ENCODE measurements around the gene KEAP1. TPM values are rescaled to one million over a fixed set of nuclear protein-coding genes. Genes with fewer than 3 reads are reported as not detected.
"Not testable (repeated sequence)": the region's sequence is repeated elsewhere in the genome, so short reads cannot be mapped to it uniquely, and the experiment has no call there.

KEAP1 gene
- total RNA-seq, 1 donor from 2014 or later: 74.5 TPM

GRCh38 chr19:10543420-10544241, 40.5 kb upstream of the KEAP1 start, which contains the start of gene ATG4D:
Gene ATG4D (plus strand): TSS chr19:10543904. CDS start chr19:10544091, 187 bp downstream.
- intact Hi-C loops (cut with micrococcal nuclease): no loop called here
- H3K4me3 ChIP-seq: peak within 1 kb of the TSS; percentile 87
- no peaks in the 10 kb centered on the region for H3K9me3 ChIP-seq (replicated peaks)
- DNase-seq: peak; percentile 81
- H3K27me3 ChIP-seq (ENCODE audit: low read depth): peaks cover 5% of the 10 kb centered on the region
- H3K4me1 ChIP-seq: peaks cover 30% of the 10 kb centered on the region
- H3K36me3 ChIP-seq: peaks cover 24% of the 10 kb centered on the region
- TF ChIP-seq CTCF (IDR thresholded peaks at IDR 0.05; ENCODE audit: borderline replicate concordance): no peak
- H3K27ac ChIP-seq (replicated peaks): peak within 1 kb of the TSS; percentile 91

GRCh38 chr19:10543059-10543419, 39.9 kb upstream of the KEAP1 start:
- intact Hi-C loops (cut with micrococcal nuclease): no loop called here
- peak overlapping the region; percentile 91 for H3K27ac ChIP-seq (replicated peaks)
- no peak for TF ChIP-seq CTCF (IDR thresholded peaks at IDR 0.05; ENCODE audit: borderline replicate concordance)

GRCh38 chr19:10539016-10539415, 35.9 kb upstream of the KEAP1 start:
- DNase-seq; intact Hi-C loops (cut with micrococcal nuclease); H3K27ac ChIP-seq (replicated peaks); H3K9me3 ChIP-seq (replicated peaks); H3K36me3 ChIP-seq; H3K4me3 ChIP-seq: not testable (repeated sequence)
- peaks cover 12% of the 10 kb centered on the region for H3K4me1 ChIP-seq
- peaks cover 12% of the 10 kb centered on the region for H3K27me3 ChIP-seq (ENCODE audit: low read depth)

More at GRCh38 chr19:10543059-10543419, 39.9 kb upstream of the KEAP1 start:
- peaks cover 30% of the 10 kb centered on the region for H3K4me1 ChIP-seq
- peak overlapping the region; percentile 87 for H3K4me3 ChIP-seq
- no peak for DNase-seq
- no peaks in the 10 kb centered on the region for H3K9me3 ChIP-seq (replicated peaks)
- peaks cover 5% of the 10 kb centered on the region for H3K27me3 ChIP-seq (ENCODE audit: low read depth)
- H3K36me3 ChIP-seq: peaks cover 18% of the 10 kb centered on the region

- Histone ChIP-seq H3K27me3 (ENCODE audit: low read depth) (peaks cover 12% of the 10 kb centered on the region), H3K36me3 (no peaks in the 10 kb centered on the region), H3K4me1 (peaks cover 6% of the 10 kb centered on the region), H3K4me3 (no peak overlapping the region), H3K27ac (replicated peaks) (no peak overlapping the region), H3K9me3 (replicated peaks) (no peaks in the 10 kb centered on the region)
- intact Hi-C loops (cut with micrococcal nuclease): no loop called here
- TF ChIP-seq CTCF (IDR thresholded peaks at IDR 0.05; ENCODE audit: borderline replicate concordance): no peak
- no peak for DNase-seq
Observed at GRCh38 chr19:10538204-10538983, 35.2 kb upstream of the KEAP1 start.

- Histone ChIP-seq H3K36me3 (no peaks in the 10 kb centered on the region), H3K27ac (replicated peaks) (no peak overlapping the region), H3K9me3 (replicated peaks) (no peaks in the 10 kb centered on the region), H3K27me3 (ENCODE audit: low read depth) (peaks cover 12% of the 10 kb centered on the region), H3K4me3 (no peak overlapping the region), H3K4me1 (peaks cover 2% of the 10 kb centered on the region)
- no peak for TF ChIP-seq CTCF (IDR thresholded peaks at IDR 0.05; ENCODE audit: borderline replicate concordance)
- intact Hi-C loops (cut with micrococcal nuclease): no loop called here
- DNase-seq: no peak
Observed at GRCh38 chr19:10537668-10538067, 34.5 kb upstream of the KEAP1 start.
